Measurements from ENCODE around the gene SRGAP3.

The SRGAP3 gene

GRCh38 chr3:9028134-9028533, 221.3 kb downstream of the SRGAP3 start:
- H3K4me1 ChIP-seq (ENCODE audit: insufficient read depth, low read length, poor library complexity, severe bottlenecking): no peaks in the 10 kb centered on the region
- no peaks in the 10 kb centered on the region for H3K9me3 ChIP-seq (ENCODE audit: insufficient read depth, low read depth, low read length)
- no peak overlapping the region for H2AFZ ChIP-seq (ENCODE audit: low read length)
- no peak overlapping the region for H3K4me3 ChIP-seq (ENCODE audit: low read length, poor library complexity, severe bottlenecking)
- no peaks in the 10 kb centered on the region for H3K79me2 ChIP-seq (ENCODE audit: insufficient read depth, low read length)
- H4K20me1 ChIP-seq (ENCODE audit: insufficient read depth, low read length, poor library complexity, severe bottlenecking): no peaks in the 10 kb centered on the region
- H3F3A ChIP-seq (ENCODE audit: low read depth): no peaks in the 10 kb centered on the region
- H3K4me2 ChIP-seq (ENCODE audit: low read depth, low read length, poor library complexity, severe bottlenecking): no peak overlapping the region
- no peaks in the 10 kb centered on the region for H3K9me2 ChIP-seq (replicated peaks; ENCODE audit: low read depth, low read length)
- no peak overlapping the region for H3K9ac ChIP-seq (ENCODE audit: low read depth, low read length, poor library complexity, severe bottlenecking)
- H3K36me3 ChIP-seq (ENCODE audit: insufficient read depth, low read length): peaks cover 19% of the 10 kb centered on the region; the same call in 1 of the 2 replicates
- H3K27me3 ChIP-seq (ENCODE audit: insufficient read depth, low read length, poor library complexity, severe bottlenecking): no peaks in the 10 kb centered on the region
- no peak for TF ChIP-seq EZH2phosphoT487 (IDR thresholded peaks at IDR 0.05; ENCODE audit: borderline replicate concordance)
- no peak for TF ChIP-seq CTCF (conservative IDR thresholded peaks at IDR 0.05; ENCODE audit: low read length)

GRCh38 chr3:9026320-9027045, 223.0 kb downstream of the SRGAP3 start:
- Histone ChIP-seq H3K36me3 (ENCODE audit: insufficient read depth, low read length) (peaks cover 19% of the 10 kb centered on the region; the same call in 1 of the 2 replicates), H3K27me3 (ENCODE audit: insufficient read depth, low read length, poor library complexity, severe bottlenecking) (no peaks in the 10 kb centered on the region), H3K79me2 (ENCODE audit: insufficient read depth, low read length) (no peaks in the 10 kb centered on the region), H3F3A (ENCODE audit: low read depth) (no peaks in the 10 kb centered on the region), H2AFZ (ENCODE audit: low read length) (no peak overlapping the region), H3K9me3 (ENCODE audit: insufficient read depth, low read depth, low read length) (no peaks in the 10 kb centered on the region), H4K20me1 (ENCODE audit: insufficient read depth, low read length, poor library complexity, severe bottlenecking) (no peaks in the 10 kb centered on the region), H3K4me3 (ENCODE audit: low read length, poor library complexity, severe bottlenecking) (no peak overlapping the region), H3K4me2 (ENCODE audit: low read depth, low read length, poor library complexity, severe bottlenecking) (no peak overlapping the region), H3K9me2 (replicated peaks; ENCODE audit: low read depth, low read length) (no peaks in the 10 kb centered on the region), H3K9ac (ENCODE audit: low read depth, low read length, poor library complexity, severe bottlenecking) (no peak overlapping the region), H3K4me1 (ENCODE audit: insufficient read depth, low read length, poor library complexity, severe bottlenecking) (no peaks in the 10 kb centered on the region)
- TF ChIP-seq EZH2phosphoT487 (IDR thresholded peaks at IDR 0.05; ENCODE audit: borderline replicate concordance) (no peak), CTCF (conservative IDR thresholded peaks at IDR 0.05; ENCODE audit: low read length) (no peak)

GRCh38 chr3:9024341-9024740, 225.1 kb downstream of the SRGAP3 start:
- no peak for TF ChIP-seq EZH2phosphoT487 (IDR thresholded peaks at IDR 0.05; ENCODE audit: borderline replicate concordance)
- no peak for TF ChIP-seq CTCF (conservative IDR thresholded peaks at IDR 0.05; ENCODE audit: low read length)

More at GRCh38 chr3:9024341-9024740, 225.1 kb downstream of the SRGAP3 start:
- H3K9ac ChIP-seq (ENCODE audit: low read depth, low read length, poor library complexity, severe bottlenecking): no peak overlapping the region
- no peaks in the 10 kb centered on the region for H3K9me2 ChIP-seq (replicated peaks; ENCODE audit: low read depth, low read length)
- no peak overlapping the region for H3K4me3 ChIP-seq (ENCODE audit: low read length, poor library complexity, severe bottlenecking)
- no peaks in the 10 kb centered on the region for H3F3A ChIP-seq (ENCODE audit: low read depth)
- H3K4me2 ChIP-seq (ENCODE audit: low read depth, low read length, poor library complexity, severe bottlenecking): no peak overlapping the region
- H3K79me2 ChIP-seq (ENCODE audit: insufficient read depth, low read length): no peaks in the 10 kb centered on the region
- H3K27me3 ChIP-seq (ENCODE audit: insufficient read depth, low read length, poor library complexity, severe bottlenecking): no peaks in the 10 kb centered on the region
- no peaks in the 10 kb centered on the region for H3K9me3 ChIP-seq (ENCODE audit: insufficient read depth, low read depth, low read length)
- H3K36me3 ChIP-seq (ENCODE audit: insufficient read depth, low read length): peaks cover 19% of the 10 kb centered on the region; the same call in 1 of the 2 replicates
- no peaks in the 10 kb centered on the region for H3K4me1 ChIP-seq (ENCODE audit: insufficient read depth, low read length, poor library complexity, severe bottlenecking)
- H4K20me1 ChIP-seq (ENCODE audit: insufficient read depth, low read length, poor library complexity, severe bottlenecking): no peaks in the 10 kb centered on the region
- H2AFZ ChIP-seq (ENCODE audit: low read length): no peak overlapping the region

All from Loucy (cell line).